IPS DF 6.9 (cell line): ENCODE results near the gene CUTA.
"Not testable (repeated sequence)": the region's sequence is repeated elsewhere in the genome, so short reads cannot be mapped to it uniquely, and the experiment has no call there.

Experiments used
- DNase-seq: peaks from one replicate; pipeline ENCODE4 v3.0.0-alpha.2; 2013; ENCODE audit warnings: low read depth, low spot score
- H3K27ac ChIP-seq: one replicate; pipeline ENCODE4 v1.5.1; 2013; ENCODE audit warnings: low read length, control low read depth
- H3K27me3 ChIP-seq: 2 replicates; pipeline ENCODE4 v1.6.1; 2013; ENCODE audit warnings: mild to moderate bottlenecking, low read length; ENCODE audit not compliant: control insufficient read depth, insufficient read depth
- H3K36me3 ChIP-seq: 2 replicates; pipeline ENCODE4 v1.6.1; 2013; ENCODE audit warnings: low read length; ENCODE audit not compliant: control insufficient read depth, insufficient read depth
- H3K4me1 ChIP-seq: 2 replicates; pipeline ENCODE4 v1.6.1; 2013; ENCODE audit warnings: low read length; ENCODE audit not compliant: control insufficient read depth, insufficient read depth
- H3K4me3 ChIP-seq: 2 replicates; pipeline ENCODE4 v1.5.1; 2013; ENCODE audit warnings: mild to moderate bottlenecking, low read length
- H3K9me3 ChIP-seq: 2 replicates; pipeline ENCODE4 v1.6.1; 2013; ENCODE audit warnings: low read length, inconsistent platforms; ENCODE audit not compliant: control insufficient read depth, insufficient read depth
- WGBS: extraction: QIAGEN DNeasy Blood & Tissue Kit; methylation state at CpG from one replicate; pipeline ENCODE4 v1.1.7; 2013; ENCODE audit warnings: mixed read lengths, missing lambda C conversion rate; ENCODE audit not compliant: insufficient read length, insufficient coverage; 5-methylcytosine and 5-hydroxymethylcytosine counted together

The CUTA gene

GRCh38 chr6:33390173-33390572, 27.7 kb downstream of the CUTA start:
- WGBS = no CpG with 5 or more reads among the region's 2 CpGs
- Histone ChIP-seq H3K27ac (no peak overlapping the region), H3K36me3 (no peaks in the 10 kb centered on the region), H3K4me3 (no peak overlapping the region), H3K9me3 (no peaks in the 10 kb centered on the region), H3K4me1 (peaks cover 2% of the 10 kb centered on the region; the same call in 1 of the 2 replicates), H3K27me3 (no peaks in the 10 kb centered on the region)
- DNase-seq = no peak

- DNase-seq = no peak
- Histone ChIP-seq H3K4me3 (no peak overlapping the region), H3K9me3 (no peaks in the 10 kb centered on the region), H3K27me3 (no peaks in the 10 kb centered on the region), H3K27ac (no peak overlapping the region), H3K4me1 (no peaks in the 10 kb centered on the region), H3K36me3 (no peaks in the 10 kb centered on the region)
- no CpG with 5 or more reads among the region's 4 CpGs for WGBS
Measured at GRCh38 chr6:33384581-33385020, 33.3 kb downstream of the CUTA start.

DNA sequence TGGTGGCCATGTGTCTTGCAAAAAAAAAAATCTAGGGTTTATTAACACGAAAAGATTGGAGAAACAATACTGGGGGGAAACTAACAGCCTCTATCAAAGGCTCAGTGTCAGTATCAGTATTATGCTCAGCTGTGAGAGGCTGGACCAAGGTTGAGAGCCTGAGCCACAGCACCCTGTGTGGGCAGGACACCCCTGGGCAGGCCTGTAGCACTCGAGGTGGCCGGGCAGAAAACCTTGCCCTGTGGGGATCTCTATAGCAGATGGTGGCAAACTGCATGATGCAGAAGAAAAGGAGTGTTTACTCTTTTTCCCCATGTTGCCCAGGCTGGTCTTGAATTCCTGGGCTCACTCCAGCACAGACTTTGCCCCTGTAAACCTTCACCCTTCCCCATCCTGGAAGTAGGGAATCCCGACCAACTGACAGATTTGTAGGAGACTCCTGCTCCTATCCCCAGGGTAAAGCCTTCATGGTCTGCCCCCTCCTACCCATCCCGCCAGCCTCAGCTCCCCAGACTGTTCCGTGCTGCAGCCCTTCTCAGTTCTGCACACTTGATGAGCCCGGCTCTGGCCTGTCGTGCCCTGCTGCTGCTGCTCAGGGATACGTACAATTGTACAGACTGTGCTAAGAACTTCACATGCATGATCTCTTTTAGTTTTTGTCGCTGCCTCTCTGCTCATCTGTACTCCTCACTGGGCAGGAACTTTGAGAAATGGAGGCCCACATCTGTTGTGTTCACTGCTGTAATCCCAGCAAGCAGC, 34.3 kb downstream of the CUTA start:
- WGBS = no CpG with 5 or more reads among the region's 10 CpGs
- Histone ChIP-seq H3K27ac (no peak overlapping the region), H3K27me3 (no peaks in the 10 kb centered on the region), H3K36me3 (no peaks in the 10 kb centered on the region), H3K9me3 (no peaks in the 10 kb centered on the region), H3K4me3 (no peak overlapping the region), H3K4me1 (no peaks in the 10 kb centered on the region)
- no peak for DNase-seq

DNA sequence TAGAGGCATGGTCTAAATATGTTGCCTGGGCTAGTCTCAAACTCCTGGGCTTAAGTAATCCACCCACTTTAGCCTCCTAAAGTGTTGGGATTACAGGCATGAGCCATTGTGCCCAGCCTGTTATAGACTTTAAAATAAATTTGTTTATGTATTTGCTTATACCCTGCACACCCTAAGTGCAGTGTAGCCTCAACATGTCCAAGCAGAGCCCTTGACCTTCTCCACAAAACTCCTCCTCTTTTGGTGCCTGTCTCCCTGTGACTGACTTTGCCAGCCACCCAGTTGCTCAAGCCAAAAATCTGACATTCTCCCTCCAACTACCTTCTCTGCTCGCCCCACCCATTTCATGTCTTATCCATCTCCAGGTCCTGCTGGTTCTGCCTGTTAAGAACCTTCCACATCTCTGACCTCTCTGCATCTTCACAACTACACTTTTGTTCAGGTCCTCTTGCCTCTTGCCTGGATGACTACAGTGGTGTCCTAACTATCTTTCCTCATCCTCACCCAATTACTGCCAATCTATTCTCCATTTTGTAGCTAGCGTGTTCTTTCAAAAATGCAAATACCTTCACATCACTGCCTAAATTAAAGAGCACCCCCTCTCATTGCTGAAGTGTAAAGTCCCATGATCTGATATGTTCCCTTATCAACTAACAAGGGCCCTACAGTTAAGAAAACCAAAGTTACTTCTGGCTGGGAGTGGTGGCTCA, 37.5 kb downstream of the CUTA start:
- Histone ChIP-seq H3K4me3 (no peak overlapping the region), H3K27me3 (no peaks in the 10 kb centered on the region), H3K36me3 (no peaks in the 10 kb centered on the region), H3K4me1 (no peaks in the 10 kb centered on the region), H3K27ac (no peak overlapping the region), H3K9me3 (no peaks in the 10 kb centered on the region)
- DNase-seq = no peak
- no CpG with 5 or more reads among the region's 2 CpGs for WGBS

- DNase-seq, H3K9me3 ChIP-seq, H3K27me3 ChIP-seq, H3K4me1 ChIP-seq, H3K36me3 ChIP-seq, H3K27ac ChIP-seq, H3K4me3 ChIP-seq: not testable (repeated sequence)
- WGBS = no CpG with 5 or more reads among the region's 10 CpGs
Measured at GRCh38 chr6:33379184-33379583, 38.7 kb downstream of the CUTA start.

DNA sequence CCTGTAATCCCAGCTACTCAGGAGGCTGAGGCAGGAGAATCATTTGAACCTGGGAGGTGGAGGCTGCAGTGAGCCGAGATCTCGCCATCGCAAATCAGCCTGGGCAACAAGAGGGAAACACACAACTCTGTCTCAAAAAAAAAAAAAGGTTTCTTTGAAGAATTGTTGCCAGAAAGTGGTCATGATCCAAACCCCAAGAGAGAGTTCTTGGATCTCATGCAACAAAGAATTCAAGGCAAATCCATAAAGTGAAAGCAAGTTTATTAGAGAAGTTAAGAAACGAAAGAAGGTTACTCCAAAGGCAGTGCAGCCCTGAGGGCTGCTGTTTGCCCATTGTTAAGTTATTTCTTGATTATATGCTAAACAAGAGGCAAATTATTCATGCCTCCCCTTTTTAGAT, 40.7 kb downstream of the CUTA start:
- no peak overlapping the region for H3K27ac ChIP-seq
- no peak overlapping the region for H3K4me3 ChIP-seq
- WGBS = no CpG with 5 or more reads among the region's 4 CpGs
- DNase-seq = no peak
- peaks cover 5% of the 10 kb centered on the region; the same call in 1 of the 2 replicates for H3K4me1 ChIP-seq
- H3K27me3 ChIP-seq = no peaks in the 10 kb centered on the region
- H3K9me3 ChIP-seq = no peaks in the 10 kb centered on the region
- H3K36me3 ChIP-seq = no peaks in the 10 kb centered on the region

DNA sequence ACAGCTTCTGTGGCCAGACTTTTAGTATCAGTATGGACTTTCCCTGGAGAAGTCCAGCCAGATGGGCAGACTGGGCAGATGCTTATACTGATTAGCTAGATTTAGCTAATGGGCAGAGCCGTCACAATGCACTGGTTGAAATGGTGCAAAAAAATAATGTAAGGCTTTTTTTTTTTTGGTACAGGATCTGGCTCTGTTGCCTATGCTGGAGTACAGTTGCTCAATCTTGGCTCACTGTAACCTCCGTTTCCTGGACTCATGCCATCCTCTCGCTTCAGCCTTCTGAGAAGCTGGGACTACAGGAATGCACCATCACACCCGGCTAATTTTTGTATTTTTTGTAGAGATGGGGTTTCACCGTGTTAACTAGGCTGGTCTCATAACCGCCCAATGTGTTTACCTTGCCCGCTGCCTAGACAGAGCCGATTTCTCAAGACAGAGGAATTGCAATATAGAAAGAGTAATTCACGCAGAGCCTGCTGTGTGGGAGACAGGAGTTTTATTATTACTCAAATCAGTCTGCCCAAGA, 42.7 kb downstream of the CUTA start:
- Histone ChIP-seq H3K4me3 (no peak overlapping the region), H3K4me1 (peaks cover 5% of the 10 kb centered on the region; the same call in 1 of the 2 replicates), H3K27me3 (no peaks in the 10 kb centered on the region), H3K9me3 (no peaks in the 10 kb centered on the region), H3K36me3 (no peaks in the 10 kb centered on the region), H3K27ac (no peak overlapping the region)
- WGBS = no CpG with 5 or more reads among the region's 9 CpGs
- no peak for DNase-seq

GRCh38 chr6:33373960-33374910, 43.7 kb downstream of the CUTA start:
- Histone ChIP-seq H3K27me3 (no peaks in the 10 kb centered on the region), H3K9me3 (no peaks in the 10 kb centered on the region), H3K4me1 (peaks cover 5% of the 10 kb centered on the region; the same call in 1 of the 2 replicates), H3K4me3 (no peak overlapping the region), H3K27ac (no peak overlapping the region), H3K36me3 (no peaks in the 10 kb centered on the region)
- no CpG with 5 or more reads among the region's 8 CpGs for WGBS
- DNase-seq = no peak

- Histone ChIP-seq H3K4me3 (no peak overlapping the region), H3K36me3 (no peaks in the 10 kb centered on the region), H3K27ac (no peak overlapping the region), H3K4me1 (peaks cover 5% of the 10 kb centered on the region; the same call in 1 of the 2 replicates), H3K27me3 (no peaks in the 10 kb centered on the region), H3K9me3 (no peaks in the 10 kb centered on the region)
- DNase-seq = no peak
- WGBS = no CpG with 5 or more reads among the region's 5 CpGs
Measured at GRCh38 chr6:33372526-33373123, 45.3 kb downstream of the CUTA start.
